ENCODE data around the gene CRADD.

Gene CRADD

DNA sequence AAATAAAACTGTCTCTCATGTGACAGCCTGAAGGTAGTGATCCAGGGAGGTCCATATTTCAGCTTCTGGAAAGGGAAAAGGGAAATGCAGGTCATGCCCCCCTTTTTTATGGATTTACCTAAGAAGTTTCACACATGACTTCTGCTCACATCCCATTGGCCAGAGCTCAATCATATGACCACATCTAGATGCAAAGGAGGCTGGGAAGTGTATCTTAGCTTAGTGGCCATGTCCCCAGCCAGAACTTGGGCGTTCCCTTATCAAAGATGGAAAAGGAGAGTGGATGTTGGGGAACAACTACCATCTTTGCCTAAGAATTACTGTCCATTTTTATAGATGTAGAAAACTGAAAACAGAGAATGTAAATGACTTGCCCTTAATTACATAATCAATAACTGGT is 26.5 kb upstream of the CRADD start:
- H3K4me1 ChIP-seq (ENCODE audit: control insufficient read depth in 5 of 5, insufficient read depth in 5 of 5, low read length in 5 of 5): no peaks in the 10 kb centered on the region
- H3K9ac ChIP-seq (ENCODE audit: low read length in 5 of 5): no peak overlapping the region
- no peaks in the 10 kb centered on the region for H3K36me3 ChIP-seq (ENCODE audit: control insufficient read depth in 5 of 5, insufficient read depth in 5 of 5, low read length in 5 of 5)
- H3K9me3 ChIP-seq (ENCODE audit: control insufficient read depth in 5 of 5, low read length in 5 of 5): no peaks in the 10 kb centered on the region
- H3K27ac ChIP-seq (ENCODE audit: low read depth, low read length): no peak overlapping the region
- no peak overlapping the region for H3K4me3 ChIP-seq (ENCODE audit: low read depth in 1 of 5, low read length in 5 of 5)
- no peaks in the 10 kb centered on the region for H3K27me3 ChIP-seq (ENCODE audit: control insufficient read depth in 5 of 5, insufficient read depth in 4 of 5, low read length in 5 of 5)

GRCh38 chr12:93653079-93653478 is 24.1 kb upstream of the CRADD start:
- Histone ChIP-seq H3K27me3 (ENCODE audit: control insufficient read depth in 5 of 5, insufficient read depth in 4 of 5, low read length in 5 of 5) (no peaks in the 10 kb centered on the region), H3K36me3 (ENCODE audit: control insufficient read depth in 5 of 5, insufficient read depth in 5 of 5, low read length in 5 of 5) (no peaks in the 10 kb centered on the region), H3K4me1 (ENCODE audit: control insufficient read depth in 5 of 5, insufficient read depth in 5 of 5, low read length in 5 of 5) (no peaks in the 10 kb centered on the region), H3K9me3 (ENCODE audit: control insufficient read depth in 5 of 5, low read length in 5 of 5) (no peaks in the 10 kb centered on the region), H3K27ac (ENCODE audit: low read depth, low read length) (no peak overlapping the region), H3K4me3 (ENCODE audit: low read depth in 1 of 5, low read length in 5 of 5) (no peak overlapping the region), H3K9ac (ENCODE audit: low read length in 5 of 5) (no peak overlapping the region)

DNA sequence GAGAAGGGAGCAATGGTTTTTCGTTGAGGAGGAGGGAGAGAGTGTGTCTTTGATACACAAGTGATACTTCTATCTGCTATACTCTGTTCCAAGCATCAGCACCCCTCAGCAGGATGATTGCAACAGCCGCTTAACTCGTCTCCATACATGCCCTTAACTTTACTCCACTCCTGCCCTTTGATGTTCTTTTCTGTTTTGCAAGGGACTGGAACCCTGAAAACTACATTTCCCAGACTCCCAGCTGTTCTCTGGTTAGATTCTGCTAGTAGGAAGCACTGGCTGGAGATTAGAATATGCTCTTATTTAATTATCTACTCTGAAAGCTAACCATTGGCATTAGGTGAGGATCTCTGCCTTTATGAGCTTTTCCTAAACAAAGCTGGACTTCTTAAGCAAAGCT is 23.5 kb upstream of the CRADD start:
- no peak overlapping the region for H3K9ac ChIP-seq (ENCODE audit: low read length in 5 of 5)
- no peaks in the 10 kb centered on the region for H3K9me3 ChIP-seq (ENCODE audit: control insufficient read depth in 5 of 5, low read length in 5 of 5)
- H3K27ac ChIP-seq (ENCODE audit: low read depth, low read length): no peak overlapping the region
- H3K27me3 ChIP-seq (ENCODE audit: control insufficient read depth in 5 of 5, insufficient read depth in 4 of 5, low read length in 5 of 5): no peaks in the 10 kb centered on the region
- H3K4me1 ChIP-seq (ENCODE audit: control insufficient read depth in 5 of 5, insufficient read depth in 5 of 5, low read length in 5 of 5): no peaks in the 10 kb centered on the region
- no peaks in the 10 kb centered on the region for H3K36me3 ChIP-seq (ENCODE audit: control insufficient read depth in 5 of 5, insufficient read depth in 5 of 5, low read length in 5 of 5)
- no peak overlapping the region for H3K4me3 ChIP-seq (ENCODE audit: low read depth in 1 of 5, low read length in 5 of 5)

GRCh38 chr12:93654421-93654820 is 22.8 kb upstream of the CRADD start:
- Histone ChIP-seq H3K9me3 (ENCODE audit: control insufficient read depth in 5 of 5, low read length in 5 of 5) (no peaks in the 10 kb centered on the region), H3K27me3 (ENCODE audit: control insufficient read depth in 5 of 5, insufficient read depth in 4 of 5, low read length in 5 of 5) (no peaks in the 10 kb centered on the region), H3K27ac (ENCODE audit: low read depth, low read length) (no peak overlapping the region), H3K36me3 (ENCODE audit: control insufficient read depth in 5 of 5, insufficient read depth in 5 of 5, low read length in 5 of 5) (no peaks in the 10 kb centered on the region), H3K4me3 (ENCODE audit: low read depth in 1 of 5, low read length in 5 of 5) (no peak overlapping the region), H3K9ac (ENCODE audit: low read length in 5 of 5) (no peak overlapping the region), H3K4me1 (ENCODE audit: control insufficient read depth in 5 of 5, insufficient read depth in 5 of 5, low read length in 5 of 5) (no peaks in the 10 kb centered on the region)

- no peak overlapping the region for H3K9ac ChIP-seq (ENCODE audit: low read length in 5 of 5)
- H3K36me3 ChIP-seq (ENCODE audit: control insufficient read depth in 5 of 5, insufficient read depth in 5 of 5, low read length in 5 of 5): no peaks in the 10 kb centered on the region
- no peak overlapping the region for H3K4me3 ChIP-seq (ENCODE audit: low read depth in 1 of 5, low read length in 5 of 5)
- H3K4me1 ChIP-seq (ENCODE audit: control insufficient read depth in 5 of 5, insufficient read depth in 5 of 5, low read length in 5 of 5): no peaks in the 10 kb centered on the region
- no peaks in the 10 kb centered on the region for H3K9me3 ChIP-seq (ENCODE audit: control insufficient read depth in 5 of 5, low read length in 5 of 5)
- no peaks in the 10 kb centered on the region for H3K27me3 ChIP-seq (ENCODE audit: control insufficient read depth in 5 of 5, insufficient read depth in 4 of 5, low read length in 5 of 5)
- no peak overlapping the region for H3K27ac ChIP-seq (ENCODE audit: low read depth, low read length)
Observed at GRCh38 chr12:93657071-93657470, 20.1 kb upstream of the CRADD start.

DNA sequence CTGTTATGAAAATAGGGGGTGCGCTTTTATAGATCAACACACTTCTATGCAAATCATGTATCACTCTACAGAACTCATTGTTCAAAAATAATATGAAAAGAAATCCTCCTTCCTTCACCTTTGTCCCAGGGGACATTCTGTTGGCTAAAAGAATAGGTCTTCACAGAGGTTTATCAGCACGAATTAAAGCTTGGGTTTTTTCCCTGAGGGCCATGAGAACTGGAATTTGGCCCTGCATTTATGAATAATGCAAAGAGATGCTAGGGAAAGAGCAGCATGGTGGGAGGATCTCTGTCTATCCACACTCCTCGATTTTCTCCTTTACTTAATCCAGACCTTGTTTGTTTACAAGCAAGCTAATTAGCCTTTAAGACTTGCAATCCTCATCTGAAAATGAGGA is 16.2 kb upstream of the CRADD start:
- no peak overlapping the region for H3K4me3 ChIP-seq (ENCODE audit: low read depth in 1 of 5, low read length in 5 of 5)
- no peak overlapping the region for H3K27ac ChIP-seq (ENCODE audit: low read depth, low read length)
- no peak overlapping the region for H3K9ac ChIP-seq (ENCODE audit: low read length in 5 of 5)
- no peaks in the 10 kb centered on the region for H3K9me3 ChIP-seq (ENCODE audit: control insufficient read depth in 5 of 5, low read length in 5 of 5)
- H3K4me1 ChIP-seq (ENCODE audit: control insufficient read depth in 5 of 5, insufficient read depth in 5 of 5, low read length in 5 of 5): no peaks in the 10 kb centered on the region
- no peaks in the 10 kb centered on the region for H3K36me3 ChIP-seq (ENCODE audit: control insufficient read depth in 5 of 5, insufficient read depth in 5 of 5, low read length in 5 of 5)
- no peaks in the 10 kb centered on the region for H3K27me3 ChIP-seq (ENCODE audit: control insufficient read depth in 5 of 5, insufficient read depth in 4 of 5, low read length in 5 of 5)

- H3K9me3 ChIP-seq (ENCODE audit: control insufficient read depth in 5 of 5, low read length in 5 of 5): no peaks in the 10 kb centered on the region
- H3K4me1 ChIP-seq (ENCODE audit: control insufficient read depth in 5 of 5, insufficient read depth in 5 of 5, low read length in 5 of 5): no peaks in the 10 kb centered on the region
- H3K4me3 ChIP-seq (ENCODE audit: low read depth in 1 of 5, low read length in 5 of 5): no peak overlapping the region
- no peak overlapping the region for H3K9ac ChIP-seq (ENCODE audit: low read length in 5 of 5)
- H3K27me3 ChIP-seq (ENCODE audit: control insufficient read depth in 5 of 5, insufficient read depth in 4 of 5, low read length in 5 of 5): no peaks in the 10 kb centered on the region
- no peak overlapping the region for H3K27ac ChIP-seq (ENCODE audit: low read depth, low read length)
- H3K36me3 ChIP-seq (ENCODE audit: control insufficient read depth in 5 of 5, insufficient read depth in 5 of 5, low read length in 5 of 5): no peaks in the 10 kb centered on the region
Observed at GRCh38 chr12:93663006-93663728, 14.0 kb upstream of the CRADD start.

DNA sequence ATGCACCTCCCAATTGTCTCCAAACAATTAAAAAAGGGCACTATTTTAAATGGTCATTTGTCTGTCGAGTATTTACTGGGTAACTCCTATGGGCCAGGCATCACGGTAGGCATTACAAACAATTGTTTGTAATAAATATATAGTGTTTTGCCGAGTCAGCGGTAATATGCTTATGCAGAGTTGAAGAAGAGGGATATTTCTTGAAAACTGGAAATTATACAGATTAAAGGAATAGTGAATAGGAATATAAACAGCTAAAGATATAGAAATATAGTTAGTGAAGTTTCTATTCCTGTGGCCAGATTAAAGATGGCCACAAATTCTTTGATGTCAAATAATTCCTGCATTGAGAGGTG is 13.5 kb upstream of the CRADD start:
- Histone ChIP-seq H3K4me1 (ENCODE audit: control insufficient read depth in 5 of 5, insufficient read depth in 5 of 5, low read length in 5 of 5) (no peaks in the 10 kb centered on the region), H3K27ac (ENCODE audit: low read depth, low read length) (no peak overlapping the region), H3K4me3 (ENCODE audit: low read depth in 1 of 5, low read length in 5 of 5) (no peak overlapping the region), H3K9me3 (ENCODE audit: control insufficient read depth in 5 of 5, low read length in 5 of 5) (no peaks in the 10 kb centered on the region), H3K27me3 (ENCODE audit: control insufficient read depth in 5 of 5, insufficient read depth in 4 of 5, low read length in 5 of 5) (no peaks in the 10 kb centered on the region), H3K9ac (ENCODE audit: low read length in 5 of 5) (no peak overlapping the region), H3K36me3 (ENCODE audit: control insufficient read depth in 5 of 5, insufficient read depth in 5 of 5, low read length in 5 of 5) (no peaks in the 10 kb centered on the region)

DNA sequence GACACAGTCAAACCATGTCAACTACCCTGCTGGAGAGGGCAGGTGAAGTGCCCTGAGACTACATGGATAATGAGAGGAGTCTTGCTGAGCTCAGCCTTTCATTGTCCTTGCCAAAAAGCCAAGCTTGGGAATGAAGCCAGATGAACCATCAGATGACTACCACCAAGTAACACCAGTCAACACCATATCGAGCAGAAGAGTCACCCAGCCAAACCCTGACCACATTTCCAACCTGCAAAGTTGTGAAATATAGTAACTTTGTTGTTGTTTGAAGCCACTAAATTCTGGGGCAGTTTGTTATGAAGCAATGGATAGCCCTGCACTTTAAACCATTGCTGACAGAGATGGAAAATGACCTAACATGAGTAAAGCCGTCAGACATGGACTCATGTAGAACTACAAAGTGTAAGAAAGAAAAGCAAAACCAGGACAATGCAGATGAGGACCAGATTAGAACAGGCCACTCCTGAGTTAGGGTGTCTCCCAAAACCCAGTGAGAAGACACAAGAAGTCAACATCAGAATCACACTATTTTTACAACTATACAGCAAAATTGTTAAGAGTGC is 12.5 kb upstream of the CRADD start:
- no peak overlapping the region for H3K27ac ChIP-seq (ENCODE audit: low read depth, low read length)

GRCh38 chr12:93667672-93668071 is 9.5 kb upstream of the CRADD start:
- peaks cover 0 to 4% (median 0%) of the 10 kb centered on the region in 5 donors for H3K4me1 ChIP-seq (ENCODE audit: control insufficient read depth in 5 of 5, insufficient read depth in 5 of 5, low read length in 5 of 5)
- H3K36me3 ChIP-seq (ENCODE audit: control insufficient read depth in 5 of 5, insufficient read depth in 5 of 5, low read length in 5 of 5): no peaks in the 10 kb centered on the region
- no peak overlapping the region for H3K9ac ChIP-seq (ENCODE audit: low read length in 5 of 5)
- no peak overlapping the region for H3K4me3 ChIP-seq (ENCODE audit: low read depth in 1 of 5, low read length in 5 of 5)
- H3K27me3 ChIP-seq (ENCODE audit: control insufficient read depth in 5 of 5, insufficient read depth in 4 of 5, low read length in 5 of 5): no peaks in the 10 kb centered on the region
- peaks cover 0 to 3% (median 0%) of the 10 kb centered on the region in 5 donors for H3K9me3 ChIP-seq (ENCODE audit: control insufficient read depth in 5 of 5, low read length in 5 of 5)
- H3K27ac ChIP-seq (ENCODE audit: low read depth, low read length): no peak overlapping the region

More for the DNA sequence above, 12.5 kb upstream of the CRADD start:
- H3K27me3 ChIP-seq (ENCODE audit: control insufficient read depth in 5 of 5, insufficient read depth in 4 of 5, low read length in 5 of 5): no peaks in the 10 kb centered on the region
- no peak overlapping the region for H3K9ac ChIP-seq (ENCODE audit: low read length in 5 of 5)
- peaks cover 0 to 3% (median 0%) of the 10 kb centered on the region in 5 donors for H3K9me3 ChIP-seq (ENCODE audit: control insufficient read depth in 5 of 5, low read length in 5 of 5)
- no peaks in the 10 kb centered on the region for H3K36me3 ChIP-seq (ENCODE audit: control insufficient read depth in 5 of 5, insufficient read depth in 5 of 5, low read length in 5 of 5)
- no peaks in the 10 kb centered on the region for H3K4me1 ChIP-seq (ENCODE audit: control insufficient read depth in 5 of 5, insufficient read depth in 5 of 5, low read length in 5 of 5)
- H3K4me3 ChIP-seq (ENCODE audit: low read depth in 1 of 5, low read length in 5 of 5): no peak overlapping the region
